A673 (cell line): Measurements from ENCODE around the gene LPIN3. TPM values are rescaled to one million over a fixed set of nuclear protein-coding genes. Genes with fewer than 3 reads are reported as not detected.

ENCODE experiments used
- BruUV-seq: library from RNA; stranded (reverse); fragments of 400-500 nt; replicated peaks from 2 replicates; lab custom pipeline; 2021; lab: Mats Ljungman, UMichigan
- CTCF ChIA-PET: fragments of 300-600 bp; sonication (Branson Sonifier 250); formaldehyde crosslinking; loops from one replicate; lab custom pipeline; 2022; ENCODE audit warnings: antibody characterized with exemption; lab: Charles Lee
- POLR2A ChIA-PET: fragments of 300-600 bp; sonication (Branson Sonifier 250); formaldehyde crosslinking; loops from one replicate; lab custom pipeline; 2022; ENCODE audit warnings: antibody characterized with exemption; ENCODE audit not compliant: low non-redundant PET; lab: Charles Lee
- DNase-seq: peaks from one replicate; pipeline ENCODE4 v3.0.0-alpha.2; 2015; ENCODE audit warnings: low spot score
- H3K27ac ChIP-seq: fragments of 200-600 bp; sonication (generic); 2 replicates; pipeline ENCODE4 v1.5.1; 2016; ENCODE audit warnings: mixed run types, low read depth, mild to moderate bottlenecking, mixed read lengths, antibody characterized with exemption, low read length; ENCODE audit not compliant: poor library complexity, severe bottlenecking
- H3K27me3 ChIP-seq: fragments of 200-600 bp; sonication (generic); replicated peaks from 2 replicates; pipeline ENCODE4 v1.6.1; 2017; ENCODE audit warnings: mixed run types, low read depth, mild to moderate bottlenecking, mixed read lengths, antibody characterized with exemption, low read length; ENCODE audit not compliant: insufficient read depth, poor library complexity
- H3K36me3 ChIP-seq: fragments of 200-600 bp; sonication (generic); 2 replicates; pipeline ENCODE4 v1.6.1; 2016; ENCODE audit warnings: mixed run types, mild to moderate bottlenecking, mixed read lengths, antibody characterized with exemption, low read length; ENCODE audit not compliant: insufficient read depth, poor library complexity, severe bottlenecking
- H3K4me1 ChIP-seq: fragments of 200-600 bp; sonication (generic); 2 replicates; pipeline ENCODE4 v1.6.1; 2017; ENCODE audit warnings: mixed run types, mild to moderate bottlenecking, mixed read lengths, antibody characterized with exemption, low read length; ENCODE audit not compliant: insufficient read depth, poor library complexity, severe bottlenecking
- H3K4me3 ChIP-seq: fragments of 200-600 bp; sonication (generic); 2 replicates; pipeline ENCODE4 v1.5.1; 2016; ENCODE audit warnings: low read depth, mixed run types, mild to moderate bottlenecking, mixed read lengths, low read length; ENCODE audit not compliant: poor library complexity, severe bottlenecking
- H3K9me3 ChIP-seq: fragments of 200-600 bp; sonication (generic); 2 replicates; pipeline ENCODE4 v1.6.1; 2016; ENCODE audit warnings: mixed run types, low read depth, mild to moderate bottlenecking, mixed read lengths, antibody characterized with exemption, low read length; ENCODE audit not compliant: poor library complexity, severe bottlenecking
- EZH2 ChIP-seq: fragments of 200-600 bp; sonication (generic); IDR thresholded peaks from 2 replicates; pipeline ENCODE4 v1.6.1; 2017; ENCODE audit warnings: borderline replicate concordance, low read depth, mild to moderate bottlenecking, mixed read lengths, antibody characterized with exemption, low read length; ENCODE audit not compliant: poor library complexity, severe bottlenecking
- intact Hi-C: fragments of 100-400 bp; cut with micrococcal nuclease; formaldehyde crosslinking; loops from one replicate; pipeline ENCODE4 v1.10.0; 2022; ENCODE audit not compliant: unreplicated experiment
- total RNA-seq: library from RNA; stranded (reverse); gene quantifications from 2 replicates; pipeline ENCODE4 v1.2.3, GENCODE V29; 2021
- TF ChIP-seq, protein P1 (sequence below): fragments of 300-800, 200-600 bp; sonication (generic); conservative IDR thresholded peaks from 2 replicates; pipeline ENCODE4 v1.5.1; 2017; ENCODE audit warnings: low read depth, mild to moderate bottlenecking, antibody characterized with exemption, low read length, moderate library complexity, mixed read lengths

Gene LPIN3
- total RNA-seq, 1 experiment from 2014 or later = 1.3 TPM

DNA sequence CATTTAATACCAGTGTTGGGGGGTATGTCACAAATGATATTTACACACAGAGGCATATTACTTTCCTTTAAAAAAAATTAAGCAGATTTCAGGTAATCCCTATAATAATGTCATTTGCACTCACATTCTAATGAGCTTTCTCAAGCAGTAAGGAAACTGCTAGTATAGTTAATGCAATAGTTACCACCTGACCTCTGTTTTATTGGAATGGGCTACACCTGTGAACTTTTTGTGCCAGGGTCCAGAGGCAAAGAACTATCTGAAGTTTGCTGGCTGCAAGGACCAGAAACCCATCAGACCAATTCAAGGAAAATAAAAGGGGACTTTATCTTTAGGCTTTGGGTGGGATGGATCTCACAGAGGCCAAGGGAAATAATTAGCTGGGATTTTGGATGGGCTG lies 20.2 kb upstream of the LPIN3 start:
- Histone ChIP-seq H3K36me3 (no peaks in the 10 kb centered on the region), H3K27me3 (no peaks in the 10 kb centered on the region), H3K4me3 (no peak overlapping the region), H3K27ac (no peak overlapping the region), H3K9me3 (no peaks in the 10 kb centered on the region), H3K4me1 (peaks cover 10% of the 10 kb centered on the region)
- ChIA-PET CTCF (no interaction called here), POLR2A (no interaction called here)
- no peak for DNase-seq
- BruUV-seq = no TSS peak
- intact Hi-C loops = no loop called here
- TF ChIP-seq, protein P1, sequence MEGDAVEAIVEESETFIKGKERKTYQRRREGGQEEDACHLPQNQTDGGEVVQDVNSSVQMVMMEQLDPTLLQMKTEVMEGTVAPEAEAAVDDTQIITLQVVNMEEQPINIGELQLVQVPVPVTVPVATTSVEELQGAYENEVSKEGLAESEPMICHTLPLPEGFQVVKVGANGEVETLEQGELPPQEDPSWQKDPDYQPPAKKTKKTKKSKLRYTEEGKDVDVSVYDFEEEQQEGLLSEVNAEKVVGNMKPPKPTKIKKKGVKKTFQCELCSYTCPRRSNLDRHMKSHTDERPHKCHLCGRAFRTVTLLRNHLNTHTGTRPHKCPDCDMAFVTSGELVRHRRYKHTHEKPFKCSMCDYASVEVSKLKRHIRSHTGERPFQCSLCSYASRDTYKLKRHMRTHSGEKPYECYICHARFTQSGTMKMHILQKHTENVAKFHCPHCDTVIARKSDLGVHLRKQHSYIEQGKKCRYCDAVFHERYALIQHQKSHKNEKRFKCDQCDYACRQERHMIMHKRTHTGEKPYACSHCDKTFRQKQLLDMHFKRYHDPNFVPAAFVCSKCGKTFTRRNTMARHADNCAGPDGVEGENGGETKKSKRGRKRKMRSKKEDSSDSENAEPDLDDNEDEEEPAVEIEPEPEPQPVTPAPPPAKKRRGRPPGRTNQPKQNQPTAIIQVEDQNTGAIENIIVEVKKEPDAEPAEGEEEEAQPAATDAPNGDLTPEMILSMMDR = no peak
- TF ChIP-seq EZH2 = no peak

- no peak for DNase-seq
- no peaks in the 10 kb centered on the region for H3K36me3 ChIP-seq
- ChIA-PET POLR2A (no interaction called here), CTCF (no interaction called here)
- H3K4me1 ChIP-seq = peaks cover 9% of the 10 kb centered on the region
- no peaks in the 10 kb centered on the region for H3K9me3 ChIP-seq
- no peak overlapping the region for H3K4me3 ChIP-seq
- no peak overlapping the region for H3K27ac ChIP-seq
- TF ChIP-seq EZH2 = no peak
- TF ChIP-seq, protein P1 = no peak
- no peaks in the 10 kb centered on the region for H3K27me3 ChIP-seq
- intact Hi-C loops = no loop called here
- BruUV-seq = no TSS peak
Measured at GRCh38 chr20:41320976-41321375, 19.6 kb upstream of the LPIN3 start.

- intact Hi-C loops = no loop called here
- TF ChIP-seq, protein P1 = no peak
- no peak for TF ChIP-seq EZH2
Measured at GRCh38 chr20:41327178-41327577, 13.4 kb upstream of the LPIN3 start.

More at GRCh38 chr20:41327178-41327577, 13.4 kb upstream of the LPIN3 start:
- Histone ChIP-seq H3K4me3 (no peak overlapping the region), H3K9me3 (no peaks in the 10 kb centered on the region), H3K4me1 (peaks cover 11% of the 10 kb centered on the region), H3K27ac (no peak overlapping the region), H3K36me3 (no peaks in the 10 kb centered on the region), H3K27me3 (no peaks in the 10 kb centered on the region)
- DNase-seq = no peak
- BruUV-seq = no TSS peak
- CTCF ChIA-PET = no interaction called here
- POLR2A ChIA-PET = no interaction called here
